Calu3 (cell line): ENCODE results near the gene ABHD2. TPM values are rescaled to one million over a fixed set of nuclear protein-coding genes. Genes with fewer than 3 reads are reported as not detected.
A peak's percentile ranks its signal among the peaks of the same experiment; 100 is the strongest.

Experiments
- BruUV-seq: library from RNA; stranded (reverse); fragments of 400-500 nt; replicated peaks from 2 replicates; lab custom pipeline; 2021; lab: Mats Ljungman, UMichigan
- CTCF ChIA-PET: fragments of 300-600 bp; sonication (Branson Sonifier 250); formaldehyde crosslinking; loops from one replicate; lab custom pipeline; 2022; ENCODE audit warnings: antibody characterized with exemption; lab: Charles Lee
- DNase-seq: peaks from one replicate; pipeline ENCODE4 v3.0.0; 2022
- H3K27ac Mint-ChIP-seq: one replicate; pipeline ENCODE4 v1.8.0; 2022; ENCODE audit warnings: mixed read lengths; ENCODE audit not compliant: unreplicated experiment
- H3K27me3 Mint-ChIP-seq: one replicate; pipeline ENCODE4 v1.8.0; 2022; ENCODE audit warnings: mixed read lengths; ENCODE audit not compliant: unreplicated experiment
- H3K36me3 Mint-ChIP-seq: one replicate; pipeline ENCODE4 v1.8.0; 2022; ENCODE audit warnings: mild to moderate bottlenecking, moderate library complexity, mixed read lengths; ENCODE audit not compliant: insufficient read depth, unreplicated experiment
- H3K4me1 Mint-ChIP-seq: one replicate; pipeline ENCODE4 v1.8.0; 2022; ENCODE audit warnings: mild to moderate bottlenecking, low read depth, mixed read lengths; ENCODE audit not compliant: unreplicated experiment
- H3K4me3 Mint-ChIP-seq: one replicate; pipeline ENCODE4 v1.8.0; 2022; ENCODE audit warnings: mild to moderate bottlenecking, low read depth, moderate library complexity, mixed read lengths; ENCODE audit not compliant: unreplicated experiment
- H3K9me3 Mint-ChIP-seq: one replicate; pipeline ENCODE4 v1.8.0; 2022; ENCODE audit warnings: low read depth, mixed read lengths; ENCODE audit not compliant: unreplicated experiment
- CTCF ChIP-seq: fragments of 200-600 bp; IDR thresholded peaks from one replicate; pipeline ENCODE4 v1.8.0; 2022; ENCODE audit warnings: antibody characterized with exemption; ENCODE audit not compliant: unreplicated experiment
- intact Hi-C: fragments of 100-400 bp; cut with micrococcal nuclease; formaldehyde crosslinking; loops from one replicate; pipeline ENCODE4 v1.10.0; 2022; ENCODE audit not compliant: unreplicated experiment
- total RNA-seq: library from RNA; stranded (reverse); gene quantifications from 2 replicates; pipeline ENCODE4 v1.2.3, GENCODE V29; 2022

ABHD2 gene
- total RNA-seq, 1 experiment from 2014 or later, result 353 TPM

- H3K36me3 Mint-ChIP-seq, result peaks cover 4% of the 10 kb centered on the region
- no peaks in the 10 kb centered on the region for H3K9me3 Mint-ChIP-seq
- CTCF ChIA-PET, result interaction anchor here (0.7 kb wide), 1 partner anchor 141 kb away, joined by 4 read pairs; no protein-coding TSS in a partner anchor
- no peak overlapping the region for H3K27ac Mint-ChIP-seq
- BruUV-seq, result no TSS peak
- peaks cover 30% of the 10 kb centered on the region for H3K4me1 Mint-ChIP-seq
- no peaks in the 10 kb centered on the region for H3K27me3 Mint-ChIP-seq
- TF ChIP-seq CTCF, result no peak
- DNase-seq, result no peak
- H3K4me3 Mint-ChIP-seq, result no peak overlapping the region
- intact Hi-C loops, result no loop called here
These were observed 33.4 kb upstream of the ABHD2 start for GRCh38 chr15:89054873-89055272.

- Mint-ChIP-seq H3K27me3 (no peaks in the 10 kb centered on the region), H3K27ac (peak overlapping the region; percentile 30)
These were observed 30.6 kb upstream of the ABHD2 start for GRCh38 chr15:89057506-89058133.

GRCh38 chr15:89058376-89058775 lies 29.9 kb upstream of the ABHD2 start:
- intact Hi-C loops, result no loop called here
- H3K27me3 Mint-ChIP-seq, result no peaks in the 10 kb centered on the region
- TF ChIP-seq CTCF, result no peak
- CTCF ChIA-PET, result interaction anchor here (0.6 to 2.6 kb wide), 12 partner anchors 9 to 120 kb away, joined by 3 to 15 read pairs (median 6); partner anchors contain the start of gene ABHD2
- H3K4me3 Mint-ChIP-seq, result no peak overlapping the region
- no peaks in the 10 kb centered on the region for H3K9me3 Mint-ChIP-seq
- H3K36me3 Mint-ChIP-seq, result peaks cover 20% of the 10 kb centered on the region
- no peak for DNase-seq
- H3K4me1 Mint-ChIP-seq, result peaks cover 55% of the 10 kb centered on the region
- H3K27ac Mint-ChIP-seq, result peak overlapping the region; percentile 30
- BruUV-seq, result no TSS peak

More at GRCh38 chr15:89057506-89058133, 30.6 kb upstream of the ABHD2 start:
- CTCF ChIA-PET, result interaction anchor here (0.7 to 2.6 kb wide), 15 partner anchors 9 to 401 kb away, joined by 3 to 15 read pairs (median 5); partner anchors contain the start of gene ABHD2
- no TSS peak for BruUV-seq
- Mint-ChIP-seq H3K4me1 (peaks cover 47% of the 10 kb centered on the region), H3K9me3 (no peaks in the 10 kb centered on the region), H3K36me3 (peaks cover 12% of the 10 kb centered on the region), H3K4me3 (no peak overlapping the region)
- intact Hi-C loops, result loop anchor here (1.0 kb wide), 3 partner anchors 72 to 120 kb away; no protein-coding TSS in a partner anchor
- TF ChIP-seq CTCF, result peak; percentile 99
- peak; percentile 95 for DNase-seq

GRCh38 chr15:89058876-89059405 lies 29.3 kb upstream of the ABHD2 start:
- TF ChIP-seq CTCF, result no peak
- Mint-ChIP-seq H3K36me3 (peaks cover 25% of the 10 kb centered on the region), H3K4me3 (no peak overlapping the region), H3K27ac (peak overlapping the region; percentile 6), H3K9me3 (no peaks in the 10 kb centered on the region), H3K27me3 (no peaks in the 10 kb centered on the region), H3K4me1 (peaks cover 61% of the 10 kb centered on the region)
- BruUV-seq, result no TSS peak
- CTCF ChIA-PET, result interaction anchor here (0.5 to 2.6 kb wide), 5 partner anchors 9 to 247 kb away, joined by 3 to 15 read pairs (median 3); partner anchors contain the start of gene ABHD2
- intact Hi-C loops, result no loop called here
- DNase-seq, result no peak
